Endothelial cell of umbilical vein (primary cell): Measurements from ENCODE around the gene UBASH3A. TPM values are rescaled to one million over a fixed set of nuclear protein-coding genes. Genes with fewer than 3 reads are reported as not detected.

Experiments used
- BruUV-seq: library from RNA; stranded (reverse); fragments of 400-500 nt; replicated peaks from 2 replicates; lab custom pipeline; 2021; lab: Mats Ljungman, UMichigan
- CTCF ChIA-PET: fragments of 300-600, 350-600 bp; sonication (Branson Sonifier 250); formaldehyde crosslinking; loops from one replicate; lab custom pipeline; 2021; ENCODE audit warnings: antibody characterized with exemption, inconsistent platforms; lab: Charles Lee
- POLR2A ChIA-PET: fragments of 300-600, 350-600 bp; sonication (Branson Sonifier 250); formaldehyde crosslinking; loops from one replicate; lab custom pipeline; 2021; ENCODE audit warnings: antibody characterized with exemption, inconsistent platforms; lab: Charles Lee
- DNase-seq: peaks from one replicate; pipeline ENCODE4 v3.0.0-alpha.2; 2011; ENCODE audit warnings: low read depth, low spot score
- FAIRE-seq: peaks from 2 replicates; lab custom pipeline; 2011; peaks lifted over from hg19 to GRCh38; lab: Jason Lieb, UNC
- H2AFZ ChIP-seq: 2 replicates; pipeline ENCODE4 v1.6.0; 2012; ENCODE audit warnings: low read depth, low read length, control low read depth, inconsistent platforms
- H3K27ac ChIP-seq: 2 replicates; pipeline ENCODE4 v1.5.1; 2011; ENCODE audit warnings: low read depth, mild to moderate bottlenecking, control low read depth, low read length, moderate library complexity; ENCODE audit not compliant: insufficient read depth
- H3K27me3 ChIP-seq, 2 experiments: 2 replicates each; pipeline versions ENCODE4 v1.6.0 to v1.6.1; 2011; ENCODE audit warnings: low read length in 2 of 2, mixed read lengths in 1 of 2; ENCODE audit not compliant: control insufficient read depth in 2 of 2, insufficient read depth in 2 of 2
- H3K36me3 ChIP-seq, 2 experiments: 2 replicates in 1 of 2; 3 replicates in 1 of 2; pipeline ENCODE4 v1.5.1; 2011; ENCODE audit warnings: low read length in 2 of 2, mild to moderate bottlenecking in 1 of 2, moderate library complexity in 1 of 2; ENCODE audit not compliant: control insufficient read depth in 2 of 2, insufficient read depth in 2 of 2; ENCODE audit errors: extremely low read depth in 1 of 2
- H3K4me1 ChIP-seq: 3 replicates; pipeline ENCODE4 v1.5.1; 2011; ENCODE audit warnings: mild to moderate bottlenecking, low read length; ENCODE audit not compliant: control insufficient read depth, insufficient read depth; ENCODE audit errors: extremely low read depth
- H3K4me2 ChIP-seq: 2 replicates; pipeline ENCODE4 v1.6.1; 2011; ENCODE audit warnings: low read length, control low read depth, mixed read lengths; ENCODE audit not compliant: insufficient read depth
- H3K4me3 ChIP-seq, 3 experiments: fragments of 200-600 bp in 1 of 3; sonication (generic), shearing (Covaris generic) in 1 of 3; replicated peaks in 1 of 3; 2 replicates each; pipeline ENCODE4 v1.5.1; 2011 to 2016; ENCODE audit warnings: control low read depth in 3 of 3, low read length in 3 of 3, mild to moderate bottlenecking in 2 of 3, inconsistent platforms in 1 of 3, low read depth in 1 of 3, moderate library complexity in 1 of 3; ENCODE audit not compliant: insufficient read depth in 1 of 3
- H3K79me2 ChIP-seq: 2 replicates; pipeline ENCODE4 v1.6.0; 2012; ENCODE audit warnings: low read length, inconsistent platforms; ENCODE audit not compliant: control insufficient read depth, insufficient read depth
- H3K9ac ChIP-seq: replicated peaks from 2 replicates; pipeline ENCODE3; 2011; ENCODE audit warnings: low read length, control low read depth; ENCODE audit not compliant: insufficient read depth; ENCODE audit errors: extremely low read depth
- H3K9me1 ChIP-seq: replicated peaks from 3 replicates; pipeline ENCODE4 v1.6.0; 2011; ENCODE audit warnings: mild to moderate bottlenecking, low read length; ENCODE audit not compliant: control insufficient read depth, insufficient read depth; ENCODE audit errors: extremely low read depth
- H3K9me3 ChIP-seq: replicated peaks from 2 replicates; pipeline ENCODE4 v1.5.1; 2012; ENCODE audit warnings: low read length, inconsistent platforms; ENCODE audit not compliant: control insufficient read depth, insufficient read depth
- H4K20me1 ChIP-seq: replicated peaks from 2 replicates; pipeline ENCODE3; 2011; ENCODE audit warnings: mild to moderate bottlenecking, low read length; ENCODE audit not compliant: control insufficient read depth, insufficient read depth; ENCODE audit errors: extremely low read depth
- CTCF ChIP-seq, 2 donors: IDR thresholded peaks; 1 replicate in 1 of 2; 2 replicates in 1 of 2; pipeline ENCODE4 v1.5.1; 2011; ENCODE audit warnings: low read length in 2 of 2, mild to moderate bottlenecking in 2 of 2, moderate library complexity in 2 of 2, control low read depth in 1 of 2, inconsistent platforms in 1 of 2, low read depth in 1 of 2; ENCODE audit not compliant: insufficient read depth in 1 of 2; ENCODE audit errors: extremely low read depth in 1 of 2
- EZH2 ChIP-seq: IDR thresholded peaks from 2 replicates; pipeline ENCODE4 v1.6.1; 2012; ENCODE audit warnings: borderline replicate concordance, low read depth, mild to moderate bottlenecking, moderate library complexity, low read length, inconsistent platforms; ENCODE audit not compliant: severe bottlenecking
- FOS ChIP-seq: IDR thresholded peaks from 2 replicates; pipeline ENCODE4 v1.6.1; 2011; ENCODE audit warnings: mild to moderate bottlenecking, low read length, moderate library complexity, borderline replicate concordance; ENCODE audit not compliant: insufficient read depth
- GATA2 ChIP-seq: IDR thresholded peaks from 2 replicates; pipeline ENCODE4 v1.7.0; 2011; ENCODE audit warnings: low read depth, mild to moderate bottlenecking, moderate library complexity, mixed read lengths, low read length; ENCODE audit not compliant: insufficient read length, insufficient read depth
- JUN ChIP-seq: IDR thresholded peaks from 2 replicates; pipeline ENCODE4 v1.6.1; 2011; ENCODE audit warnings: borderline replicate concordance, low read depth; ENCODE audit not compliant: insufficient read length, insufficient read depth
- MAX ChIP-seq: IDR thresholded peaks from 2 replicates; pipeline ENCODE4 v1.6.1; 2011; ENCODE audit not compliant: insufficient read depth, insufficient read length
- MYC ChIP-seq: IDR thresholded peaks from one replicate; pipeline ENCODE4 v1.6.1; 2011; ENCODE audit warnings: mild to moderate bottlenecking, low read depth, low read length
- POLR2A ChIP-seq: IDR thresholded peaks from 2 replicates; pipeline ENCODE4 v1.6.1; 2012; ENCODE audit warnings: low read depth, mild to moderate bottlenecking, control low read depth, low read length
- POLR2AphosphoS5 ChIP-seq: IDR thresholded peaks from 2 replicates; pipeline ENCODE4 v1.6.1; 2012; ENCODE audit warnings: low read depth, mild to moderate bottlenecking, control low read depth, low read length, moderate library complexity; ENCODE audit not compliant: insufficient read depth
- dilution Hi-C: fragments of 300-500 bp; cut with MboI; formaldehyde crosslinking; loops from one replicate; pipeline ENCODE4 v1.15.0; 2019; ENCODE audit warnings: low sequenced_read_pairs; ENCODE audit not compliant: extremely low pct_ligation_motif_present
- intact Hi-C: fragments of 100-400 bp; cut with micrococcal nuclease; formaldehyde crosslinking; loops from one replicate; pipeline ENCODE4 v1.10.0; 2022
- polyA plus RNA-seq, 4 experiments: library from polyadenylated mRNA; depleted of rRNA in 3 of 4; stranded (reverse) in 3 of 4; unstranded in 1 of 4; fragments of >200 nt; gene quantifications; 2 replicates each; pipeline versions ENCODE4 v1.2.1 to v1.2.3, GENCODE V29; 2011 to 2012; ENCODE audit warnings: missing spikeins in 1 of 4
- total RNA-seq: library from RNA; stranded (reverse); gene quantifications from 2 replicates; pipeline ENCODE4 v1.2.3, GENCODE V29; 2021

Gene UBASH3A
- total and polyA plus RNA-seq, 2 donors (not counting 3 experiments of a cell fraction or from before 2014, with no cell fraction given), result not detected

GRCh38 chr21:42435401-42435800, 31.7 kb downstream of the UBASH3A start:
- ChIA-PET POLR2A (no interaction called here), CTCF (no interaction called here)
- no peaks in the 10 kb centered on the region for H3K9me3 ChIP-seq
- no peak overlapping the region for H3K27ac ChIP-seq
- no peak overlapping the region for H3K4me2 ChIP-seq
- intact Hi-C loops, result no loop called here
- H3K36me3 ChIP-seq, result no peaks in the 10 kb centered on the region
- no peak overlapping the region for H2AFZ ChIP-seq
- no TSS peak for BruUV-seq
- FAIRE-seq (no peak), DNase-seq (no peak)
- no peak for TF ChIP-seq GATA2
- TF ChIP-seq JUN, result no peak
- no peak for TF ChIP-seq MAX
- TF ChIP-seq MYC, result no peak
- no peak for TF ChIP-seq FOS
- TF ChIP-seq POLR2A, result no peak
- no peak for TF ChIP-seq EZH2
- no peak for TF ChIP-seq CTCF (IDR thresholded peaks at IDR 0.05; ENCODE audit: extremely low read depth in 1 of 2, insufficient read depth in 1 of 2, low read depth in 1 of 2, low read length in 2 of 2)
- no peak for TF ChIP-seq POLR2AphosphoS5
- no peaks in the 10 kb centered on the region for H3K27me3 ChIP-seq
- no peaks in the 10 kb centered on the region for H4K20me1 ChIP-seq
- dilution Hi-C loops, result no loop called here
- no peaks in the 10 kb centered on the region for H3K4me1 ChIP-seq
- no peaks in the 10 kb centered on the region for H3K79me2 ChIP-seq
- H3K9me1 ChIP-seq, result no peaks in the 10 kb centered on the region
- no peak overlapping the region for H3K4me3 ChIP-seq
- no peak overlapping the region for H3K9ac ChIP-seq
